HG03280 (cell line): ENCODE data around the gene USP24.
A peak's percentile ranks its signal among the peaks of the same experiment; 100 is the strongest.
"Not testable (repeated sequence)": the region's sequence is repeated elsewhere in the genome, so short reads cannot be mapped to it uniquely, and the experiment has no call there.

ENCODE experiments used
- ATAC-seq: cut with Tn5 transposase; IDR thresholded peaks from one replicate; pipeline ENCODE4 v1.9.1; 2021; ENCODE audit warnings: mild to moderate bottlenecking, moderate library complexity; ENCODE audit not compliant: unreplicated experiment

Gene USP24

DNA sequence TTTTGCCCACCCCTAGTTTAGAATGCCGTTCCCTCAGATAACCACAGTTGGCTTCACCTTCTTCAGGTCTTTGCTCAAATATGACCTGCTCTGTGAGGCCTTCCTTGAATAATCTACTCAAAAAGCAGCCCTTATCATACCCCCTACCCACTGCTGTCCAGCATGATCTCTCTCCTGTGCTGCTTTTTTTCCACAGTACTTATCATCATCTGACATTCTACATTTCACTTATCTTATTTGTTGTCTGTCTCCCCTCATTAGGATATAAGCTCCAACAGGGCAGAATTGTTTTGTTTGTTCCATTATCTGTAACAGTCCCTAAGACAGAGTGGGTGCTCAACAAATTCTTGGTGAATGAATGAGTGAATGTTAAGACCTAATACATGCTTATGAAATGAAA is 18.1 kb downstream of the USP24 start:
- no peak for ATAC-seq

- no peak for ATAC-seq
Observed at GRCh38 chr1:55196433-55197035, 18.6 kb downstream of the USP24 start.

DNA sequence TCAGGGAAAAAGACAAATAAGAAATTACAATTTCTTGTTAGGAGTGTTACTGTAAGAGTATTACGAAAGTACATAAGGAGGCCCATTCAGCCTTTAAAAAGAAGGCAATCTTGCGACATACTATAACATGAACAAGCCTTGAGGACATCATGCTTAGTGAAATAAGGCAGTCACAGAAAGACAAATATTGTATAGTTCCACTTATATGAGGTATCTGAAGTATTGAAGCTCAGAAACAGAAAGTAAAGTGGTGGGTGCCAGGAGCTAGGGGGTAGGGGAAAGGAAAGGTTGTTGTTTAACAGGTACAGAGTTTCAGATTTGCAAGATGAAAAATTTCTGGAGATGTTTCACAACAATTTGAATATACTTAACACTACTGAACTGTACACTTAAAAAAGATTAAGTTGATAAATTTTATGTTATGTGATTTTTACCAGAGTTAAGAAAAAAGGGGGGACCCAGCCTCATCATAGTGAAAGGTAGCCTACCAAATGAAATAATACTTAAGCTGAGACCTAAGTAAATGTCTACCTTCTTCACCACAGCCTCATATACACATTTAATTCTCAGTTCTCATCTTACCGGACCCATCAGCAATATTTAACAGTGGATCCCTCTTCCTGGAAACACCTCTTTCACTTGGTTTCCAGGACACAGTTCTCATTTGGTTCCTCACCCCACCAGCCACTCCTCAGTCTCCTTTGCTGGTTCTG is 19.5 kb downstream of the USP24 start:
- ATAC-seq = peak; percentile 64

GRCh38 chr1:55194851-55195250 is 20.3 kb downstream of the USP24 start:
- ATAC-seq = no peak

DNA sequence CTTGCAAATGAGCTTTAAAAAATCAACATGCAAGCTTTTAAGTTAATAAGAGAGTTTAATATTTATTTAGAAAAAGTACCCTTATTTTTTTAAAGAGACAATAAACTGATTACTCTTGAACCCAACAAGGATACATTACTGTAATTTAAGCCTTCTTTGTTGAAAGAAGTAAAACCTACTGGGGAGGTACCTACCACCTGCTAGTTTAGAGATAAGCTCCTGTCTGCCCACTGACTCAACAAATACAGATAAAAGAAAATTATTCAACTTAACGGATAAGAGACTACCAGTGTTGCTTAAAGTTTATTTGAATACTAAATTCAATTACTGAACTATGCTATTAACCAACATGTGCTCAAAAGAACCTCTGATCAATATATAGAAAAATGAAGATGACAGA is 23.1 kb downstream of the USP24 start:
- ATAC-seq = no peak

- not testable (repeated sequence) for ATAC-seq
Observed at GRCh38 chr1:55191219-55191952, 23.8 kb downstream of the USP24 start.

DNA sequence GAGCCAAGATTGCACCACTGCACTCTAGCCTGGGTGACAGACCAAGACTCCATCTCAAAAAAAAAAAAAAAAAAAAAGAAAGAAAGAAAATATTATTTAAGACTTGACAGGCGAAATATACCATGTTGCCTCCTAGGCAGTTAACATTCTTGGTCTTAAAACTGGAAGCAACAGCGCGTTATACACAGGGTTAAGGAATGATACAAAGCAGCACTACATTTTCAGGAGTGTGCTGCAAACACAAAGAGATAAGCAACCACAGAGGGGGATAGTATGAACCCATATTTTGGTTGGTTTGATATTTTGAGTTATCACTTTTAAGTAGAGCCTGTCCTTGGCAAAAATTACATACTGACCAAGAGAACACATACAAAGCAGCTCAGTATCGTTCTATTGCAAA is 25.1 kb downstream of the USP24 start:
- no peak for ATAC-seq

- ATAC-seq = no peak
Observed at GRCh38 chr1:55188909-55189308, 26.3 kb downstream of the USP24 start.

GRCh38 chr1:55185832-55186231 is 29.3 kb downstream of the USP24 start:
- no peak for ATAC-seq

DNA sequence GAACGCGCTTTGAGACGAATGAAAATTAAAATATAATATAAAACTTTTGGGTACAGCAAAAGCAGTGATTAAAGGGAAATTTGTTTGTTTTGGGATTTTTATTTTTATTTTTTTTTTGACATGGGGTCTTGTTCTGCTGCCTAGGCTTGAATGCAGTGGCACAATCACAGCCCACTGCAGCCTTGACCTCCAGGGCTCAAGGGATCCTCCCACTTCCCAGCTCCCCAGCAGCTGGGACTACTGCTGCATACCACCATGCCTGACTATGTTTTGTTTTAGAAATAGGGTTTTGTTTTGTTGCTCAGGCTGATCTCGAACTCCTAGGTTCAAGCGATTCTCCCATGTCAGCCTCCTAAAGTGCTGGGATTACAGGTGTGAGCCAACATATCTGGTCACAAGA is 30.3 kb downstream of the USP24 start:
- no peak for ATAC-seq

GRCh38 chr1:55181666-55182065 is 33.5 kb downstream of the USP24 start:
- no peak for ATAC-seq

GRCh38 chr1:55180075-55180670 is 35.0 kb downstream of the USP24 start:
- no peak for ATAC-seq

GRCh38 chr1:55179177-55179835 is 35.9 kb downstream of the USP24 start:
- no peak for ATAC-seq

DNA sequence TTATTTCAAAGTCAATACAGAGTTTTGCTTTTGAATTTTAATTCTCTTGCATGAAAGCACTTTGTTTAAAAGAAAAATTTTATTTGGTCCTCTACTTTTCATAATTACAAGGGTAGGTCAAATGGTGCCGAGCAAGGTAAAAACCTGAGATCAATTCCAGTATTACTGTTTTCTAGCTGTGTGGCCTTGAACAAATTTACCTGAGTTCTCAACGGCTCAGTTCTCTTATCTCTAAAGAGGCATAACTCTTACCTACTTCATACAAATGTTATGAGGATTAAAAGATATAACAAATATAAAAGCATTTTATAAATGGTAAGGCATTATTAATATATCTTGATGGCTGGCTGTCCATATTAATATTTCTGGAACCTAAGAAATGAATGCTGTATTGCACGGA is 42.5 kb downstream of the USP24 start:
- ATAC-seq = no peak

DNA sequence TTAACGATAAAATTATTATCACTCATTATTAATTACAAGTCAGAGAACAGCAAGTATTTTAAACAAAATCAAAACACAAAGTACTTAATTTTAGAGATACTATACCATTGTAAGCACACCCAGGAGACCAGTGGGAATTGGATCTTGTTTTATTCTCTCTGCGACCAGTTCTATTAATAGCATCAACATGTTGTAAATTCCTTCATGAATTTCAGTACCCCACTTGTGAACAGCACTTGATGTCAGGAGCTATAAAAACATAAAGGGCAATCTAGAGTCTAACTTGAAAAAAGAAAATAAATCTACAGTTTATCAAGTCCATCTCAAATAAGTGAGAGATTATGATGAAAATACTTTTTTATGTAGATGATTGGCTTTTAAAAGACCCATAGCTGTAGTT is 42.9 kb downstream of the USP24 start:
- ATAC-seq = no peak

GRCh38 chr1:55171694-55172093 is 43.5 kb downstream of the USP24 start:
- ATAC-seq = no peak

- ATAC-seq = no peak
Observed at GRCh38 chr1:55170426-55170825, 44.7 kb downstream of the USP24 start.

DNA sequence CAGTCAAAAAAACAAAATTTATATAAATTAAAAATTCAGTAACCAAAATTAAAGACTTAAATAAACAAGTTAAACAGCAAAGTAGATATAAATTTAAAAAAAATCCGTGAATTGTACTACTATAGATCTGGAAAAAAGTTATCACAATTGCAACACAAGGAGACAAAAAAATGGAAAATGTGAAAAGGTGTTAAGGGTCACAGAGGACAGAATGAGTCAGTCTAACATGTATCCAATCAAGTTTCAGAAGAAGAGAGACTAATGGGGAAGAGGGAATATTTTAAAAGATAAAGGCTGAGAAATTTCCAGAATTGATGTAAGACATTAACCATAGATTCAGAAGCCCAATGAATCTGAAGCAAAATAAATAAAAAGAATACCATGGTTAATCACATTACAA is 46.0 kb downstream of the USP24 start:
- ATAC-seq = no peak

DNA sequence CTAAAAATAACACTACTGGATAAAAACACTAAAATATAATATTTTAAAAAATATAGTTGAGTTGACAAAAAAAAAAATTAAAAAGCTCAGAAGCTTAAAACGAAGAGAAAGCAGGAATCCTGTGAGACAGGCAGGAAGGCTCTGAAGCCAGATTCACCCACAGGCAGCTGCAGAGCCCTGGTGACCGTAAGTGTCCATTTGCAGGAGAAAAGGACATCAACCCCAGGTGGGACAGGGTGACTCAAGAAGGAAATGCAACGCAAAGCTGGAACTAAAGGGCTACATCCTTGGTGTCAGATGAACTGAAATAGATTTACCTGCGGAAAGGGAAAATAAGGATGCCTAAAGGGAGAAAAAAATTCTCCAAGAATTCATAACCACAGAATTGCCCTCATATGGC is 46.8 kb downstream of the USP24 start:
- ATAC-seq = no peak

DNA sequence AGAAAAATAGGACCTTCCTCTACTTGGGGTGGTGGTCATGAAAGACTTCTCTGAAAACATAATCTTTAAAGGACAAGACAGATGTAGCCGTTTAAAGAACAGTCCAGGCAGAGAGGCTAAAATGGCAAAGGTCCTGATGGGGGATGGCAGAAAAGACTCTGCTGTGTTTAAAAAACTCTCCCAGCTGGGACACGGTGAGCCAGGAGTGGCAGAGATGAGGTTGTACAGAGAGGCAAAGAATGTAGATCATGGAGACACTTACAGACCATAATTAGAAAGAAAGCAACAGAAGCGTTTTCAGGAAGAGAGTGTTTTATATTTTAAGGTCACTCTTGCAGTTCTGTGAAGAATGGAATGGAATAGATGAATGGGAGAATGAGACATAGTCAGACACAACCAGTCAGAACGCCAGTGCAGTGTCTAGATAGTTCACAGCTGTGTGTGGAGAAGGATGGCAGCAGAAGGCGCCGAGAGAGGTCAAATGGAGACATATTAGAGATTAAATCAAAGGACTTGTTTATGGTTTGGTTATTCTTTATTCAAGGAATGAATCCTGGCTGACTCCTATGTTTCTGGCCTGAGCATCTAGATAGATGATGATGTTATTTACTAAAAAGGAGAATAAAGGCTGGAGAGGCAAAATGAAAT is 47.8 kb downstream of the USP24 start:
- ATAC-seq = no peak

DNA sequence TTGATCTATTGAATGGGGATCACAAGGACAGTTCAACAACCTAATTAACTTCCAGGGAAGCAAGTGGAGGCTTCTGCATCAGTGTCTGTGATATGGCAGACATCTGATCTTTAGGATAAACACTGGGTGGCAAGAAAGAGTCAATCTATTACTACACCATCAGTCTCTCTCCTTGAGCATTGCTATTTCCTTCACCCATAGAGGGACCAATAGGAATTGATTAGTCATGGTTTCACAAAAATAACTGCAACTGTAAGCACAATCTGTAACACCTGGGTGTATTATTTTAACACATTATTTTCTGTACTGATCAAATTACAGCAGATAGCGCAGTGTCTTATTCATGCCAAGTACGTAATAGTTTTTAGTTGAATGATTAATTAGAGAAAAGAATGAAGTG is 50.3 kb downstream of the USP24 start:
- ATAC-seq = no peak
